HepG2 (cell line): Measurements from ENCODE around the gene KRTAP10-9. TPM values are rescaled to one million over a fixed set of nuclear protein-coding genes. Genes with fewer than 3 reads are reported as not detected.

Experiments
- ATAC-seq: fragments of 200-7000 bp; cut with Tn5 transposase; 3 replicates; pipeline ENCODE4 v1.9.1; 2020; ENCODE audit warnings: mild to moderate bottlenecking, moderate library complexity
- BruUV-seq: library from RNA; stranded (reverse); fragments of 400-500 nt; replicated peaks from 2 replicates; lab custom pipeline; 2021; lab: Mats Ljungman, UMichigan
- CTCF ChIA-PET: fragments of 300-600 bp; formaldehyde crosslinking; extraction: SDS; loops from one replicate; lab custom pipeline; 2021; ENCODE audit warnings: low total read pairs, inconsistent platforms, low intra/inter-chr PET ratio; lab: Yijun Ruan, JAX
- POLR2A ChIA-PET: fragments of 350-600 bp; sonication (Branson Sonifier 250); formaldehyde crosslinking; loops from one replicate; lab custom pipeline; 2020; ENCODE audit warnings: antibody characterized with exemption, inconsistent platforms; lab: Yijun Ruan, JAX
- DNase-seq: peaks from one replicate; pipeline ENCODE4 v3.0.0-alpha.2; 2015; ENCODE audit warnings: low spot score
- FAIRE-seq: peaks from 3 replicates; lab custom pipeline; 2011; peaks lifted over from hg19 to GRCh38; lab: Jason Lieb, UNC
- H2AFZ ChIP-seq: one replicate; pipeline ENCODE4 v1.6.1; 2011; ENCODE audit warnings: low read length, inconsistent platforms
- H3K27ac ChIP-seq: fragments of 300-600 bp; 3 replicates; pipeline ENCODE4 v1.8.0; 2011; ENCODE audit warnings: mixed run types, mild to moderate bottlenecking, mixed read lengths, low read length, inconsistent platforms; ENCODE audit not compliant: insufficient read depth; ENCODE audit errors: extremely low read length
- H3K27me3 ChIP-seq, 2 experiments: fragments of 200-600 bp in 1 of 2; 2 replicates in 1 of 2; 3 replicates in 1 of 2; pipeline versions ENCODE4 v1.6.0 to v1.8.0; 2011; ENCODE audit warnings: low read length in 2 of 2, mild to moderate bottlenecking in 2 of 2, moderate library complexity in 2 of 2, inconsistent platforms in 1 of 2; ENCODE audit not compliant: insufficient read depth in 2 of 2, control insufficient read depth in 1 of 2
- H3K36me3 ChIP-seq, 2 experiments: fragments of 200-600 bp in 1 of 2; replicated peaks in 1 of 2; 2 replicates in 1 of 2; 3 replicates in 1 of 2; pipeline versions ENCODE4 v1.5.1 to v1.8.0; 2011; ENCODE audit warnings: low read length in 2 of 2, inconsistent platforms in 1 of 2; ENCODE audit not compliant: insufficient read depth in 2 of 2, control insufficient read depth in 1 of 2
- H3K4me1 ChIP-seq: 2 replicates; pipeline ENCODE4 v1.5.1; 2012; ENCODE audit warnings: low read length, inconsistent platforms; ENCODE audit not compliant: insufficient read depth
- H3K4me2 ChIP-seq: 2 replicates; pipeline ENCODE4 v1.6.0; 2011; ENCODE audit warnings: low read depth, low read length, inconsistent platforms
- H3K4me3 ChIP-seq, 3 experiments: fragments of 200-600 bp in 1 of 3; sonication (generic), shearing (Covaris generic) in 1 of 3; replicated peaks in 1 of 3; 2 replicates each; pipeline ENCODE4 v1.5.1; 2011 to 2016; ENCODE audit warnings: low read length in 3 of 3, inconsistent platforms in 2 of 3, low read depth in 2 of 3, mild to moderate bottlenecking in 2 of 3, control low read depth in 1 of 3, mixed read lengths in 1 of 3; ENCODE audit not compliant: insufficient read depth in 1 of 3
- H3K79me2 ChIP-seq: one replicate; pipeline ENCODE4 v1.6.1; 2011; ENCODE audit warnings: low read length, inconsistent platforms; ENCODE audit not compliant: insufficient read depth
- H3K9ac ChIP-seq: 2 replicates; pipeline ENCODE4 v1.6.0; 2011; ENCODE audit warnings: mild to moderate bottlenecking, low read depth, low read length, inconsistent platforms; ENCODE audit not compliant: insufficient read depth
- H3K9me3 ChIP-seq: 2 replicates; pipeline ENCODE4 v1.5.1; 2012; ENCODE audit warnings: mild to moderate bottlenecking, low read length
- H4K20me1 ChIP-seq: 2 replicates; pipeline ENCODE4 v1.6.0; 2011; ENCODE audit warnings: inconsistent platforms, mild to moderate bottlenecking, low read length, moderate library complexity; ENCODE audit not compliant: insufficient read depth
- CCDC6 ChIP-seq: sonication (generic); formaldehyde crosslinking; IDR thresholded peaks from 2 replicates; pipeline ENCODE4 v1.8.1; 2022; ENCODE audit warnings: mild to moderate bottlenecking, missing genetic modification reagents, moderate library complexity
- CENPBD1 ChIP-seq: sonication (generic); formaldehyde crosslinking; IDR thresholded peaks from 2 replicates; pipeline ENCODE4 v1.8.0; 2022; ENCODE audit warnings: missing genetic modification reagents, low read depth, mild to moderate bottlenecking, borderline replicate concordance
- FOXP1 ChIP-seq, 2 experiments: fragments of 450-650 bp in 1 of 2; IDR thresholded peaks; 2 replicates each; pipeline ENCODE4 v1.6.1; 2017 to 2018; ENCODE audit warnings: antibody characterized with exemption in 1 of 2
- IRX3 ChIP-seq: sonication (generic); formaldehyde crosslinking; IDR thresholded peaks from 2 replicates; pipeline ENCODE4 v1.8.1; 2023; ENCODE audit warnings: mild to moderate bottlenecking, low read depth, missing genetic modification reagents, borderline replicate concordance
- KAT2B ChIP-seq: fragments of 150-350 bp; IDR thresholded peaks from 2 replicates; pipeline ENCODE4 v1.6.1; 2014; ENCODE audit warnings: low read depth, low read length, borderline replicate concordance
- KDM5B ChIP-seq: sonication (generic); formaldehyde crosslinking; IDR thresholded peaks from 2 replicates; pipeline ENCODE4 v1.4.0; 2020; ENCODE audit warnings: missing genetic modification reagents, mild to moderate bottlenecking, borderline replicate concordance
- MXD4 ChIP-seq: IDR thresholded peaks from 2 replicates; pipeline ENCODE4 v1.6.1; 2016; ENCODE audit warnings: mild to moderate bottlenecking, missing biosample characterization, missing genetic modification reagents
- REL ChIP-seq: sonication (generic); formaldehyde crosslinking; conservative IDR thresholded peaks from 2 replicates; pipeline ENCODE4 v1.8.0; 2022; ENCODE audit warnings: mild to moderate bottlenecking, missing genetic modification reagents, moderate library complexity
- RNF219 ChIP-seq: sonication (generic); formaldehyde crosslinking; IDR thresholded peaks from 2 replicates; pipeline ENCODE4 v1.5.0; 2020; ENCODE audit warnings: mild to moderate bottlenecking, missing genetic modification reagents
- SALL1 ChIP-seq: sonication (generic); formaldehyde crosslinking; IDR thresholded peaks from 2 replicates; pipeline ENCODE4 v1.8.0; 2022; ENCODE audit warnings: mild to moderate bottlenecking, missing genetic modification reagents
- ZBTB26 ChIP-seq: IDR thresholded peaks from 2 replicates; pipeline ENCODE4 v1.6.1; 2016; ENCODE audit warnings: missing compliant biosample characterization, missing genetic modification reagents, borderline replicate concordance
- ZFAT ChIP-seq: sonication (generic); formaldehyde crosslinking; conservative IDR thresholded peaks from 2 replicates; pipeline ENCODE4 v1.8.1; 2023; ENCODE audit warnings: missing genetic modification reagents, inconsistent platforms
- ZFP41 ChIP-seq: sonication (generic); formaldehyde crosslinking; IDR thresholded peaks from 2 replicates; pipeline ENCODE4 v1.4.0; 2020; ENCODE audit warnings: mild to moderate bottlenecking, missing genetic modification reagents, borderline replicate concordance
- ZNF160 ChIP-seq: sonication (generic); formaldehyde crosslinking; IDR thresholded peaks from 2 replicates; pipeline ENCODE4 v1.8.0; 2022; ENCODE audit warnings: mild to moderate bottlenecking, inconsistent platforms, missing genetic modification reagents
- ZNF382 ChIP-seq: sonication (generic); formaldehyde crosslinking; IDR thresholded peaks from 2 replicates; pipeline ENCODE4 v1.5.0; 2020; ENCODE audit warnings: missing genetic modification reagents, mild to moderate bottlenecking, borderline replicate concordance
- ZNF75D ChIP-seq: sonication (generic); formaldehyde crosslinking; IDR thresholded peaks from 2 replicates; pipeline ENCODE4 v1.8.1; 2023; ENCODE audit warnings: missing genetic modification reagents, mild to moderate bottlenecking, borderline replicate concordance
- WGBS: methylation state at CpG from one replicate; pipeline ENCODE4 v1.1.6; 2017; ENCODE audit warnings: low lambda C conversion rate; 5-methylcytosine and 5-hydroxymethylcytosine counted together
- in situ Hi-C: cut with HindIII; loops from 2 replicates; pipeline ENCODE4 v1.10.0; 2017; ENCODE audit warnings: low pct_unique_long_range_greater_than_20kb; ENCODE audit not compliant: extremely low pct_ligation_motif_present
- intact Hi-C: fragments of 100-400 bp; cut with micrococcal nuclease; formaldehyde crosslinking; loops from one replicate; pipeline ENCODE4 v1.10.0; 2022; ENCODE audit not compliant: unreplicated experiment
- polyA plus RNA-seq, 8 experiments: library from polyadenylated mRNA; depleted of rRNA in 3 of 8; stranded (reverse) in 7 of 8; unstranded in 1 of 8; fragments of >200 nt; fragmentation: Illumina TruSeq in 4 of 8; extraction: Trizol in 4 of 8; gene quantifications; 2 replicates each; pipeline versions ENCODE4 v1.2.1 to v1.2.3, GENCODE V29; 2011 to 2016; ENCODE audit warnings: low read depth in 4 of 8, missing spikeins in 1 of 8, mixed read lengths in 1 of 8; ENCODE audit not compliant: insufficient read depth in 1 of 8
- total RNA-seq, 5 experiments: library from RNA; depleted of rRNA; stranded (reverse); fragments of >200 nt; fragmentation: Illumina TruSeq; extraction: Trizol; gene quantifications; 2 replicates each; pipeline ENCODE4 v1.2.3, GENCODE V29; 2016; ENCODE audit warnings: low read depth in 1 of 5

Gene KRTAP10-9
- total and polyA plus RNA-seq, 2 of the 13 experiments (the other 11 are each of a cell fraction or from before 2014, with no cell fraction given) = not detected

GRCh38 chr21:44595524-44595923, 31.4 kb upstream of the KRTAP10-9 start:
- in situ Hi-C loops = no loop called here
- intact Hi-C loops = no loop called here

GRCh38 chr21:44596068-44596725, 30.7 kb upstream of the KRTAP10-9 start:
- no peak for FAIRE-seq
- Histone ChIP-seq H3K36me3 (no peaks in the 10 kb centered on the region), H3K79me2 (no peaks in the 10 kb centered on the region), H3K27ac (no peak overlapping the region), H3K4me1 (peaks cover 41% of the 10 kb centered on the region), H3K9me3 (no peaks in the 10 kb centered on the region), H3K9ac (no peak overlapping the region), H3K27me3 (peaks cover 0 to 1% of the 10 kb centered on the region in 2 experiments; a peak in 1 of 5 replicates), H2AFZ (no peak overlapping the region), H3K4me2 (no peak overlapping the region), H4K20me1 (no peaks in the 10 kb centered on the region), H3K4me3 (no peak overlapping the region)
- ATAC-seq = no peak
- intact Hi-C loops (no loop called here), in situ Hi-C loops (no loop called here)
- WGBS = 84% methylated on average over 9 of the region's 9 CpGs
- CTCF ChIA-PET = no interaction called here
- TF ChIP-seq ZNF160 (CRISPR knock-in tag) = no peak
- TF ChIP-seq ZNF382 (CRISPR knock-in tag) = no peak
- TF ChIP-seq SALL1 = no peak
- TF ChIP-seq RNF219 (CRISPR knock-in tag) = no peak
- no peak for TF ChIP-seq CCDC6 (CRISPR knock-in tag)
- TF ChIP-seq IRX3 = no peak
- TF ChIP-seq FOXP1 (IDR thresholded peaks at IDR 0.05) = no peak
- no peak for TF ChIP-seq FOXP1 (CRISPR knock-in tag; IDR thresholded peaks at IDR 0.05)
- TF ChIP-seq ZBTB26 (CRISPR knock-in tag) = no peak
- no peak for TF ChIP-seq KDM5B (CRISPR knock-in tag)
- no TSS peak for BruUV-seq
- DNase-seq = no peak
- POLR2A ChIA-PET = no interaction called here

More at GRCh38 chr21:44595524-44595923, 31.4 kb upstream of the KRTAP10-9 start:
- ATAC-seq (no peak), FAIRE-seq (no peak), DNase-seq (no peak)
- no peak overlapping the region for H3K27ac ChIP-seq
- H3K9me3 ChIP-seq = no peaks in the 10 kb centered on the region
- no peak overlapping the region for H3K4me3 ChIP-seq
- no peak overlapping the region for H3K4me2 ChIP-seq
- 93% methylated on average over 6 of the region's 6 CpGs for WGBS
- no peak overlapping the region for H3K9ac ChIP-seq
- peaks cover 43% of the 10 kb centered on the region for H3K4me1 ChIP-seq
- no TSS peak for BruUV-seq
- H2AFZ ChIP-seq = no peak overlapping the region
- ChIA-PET CTCF (no interaction called here), POLR2A (no interaction called here)
- H4K20me1 ChIP-seq = no peaks in the 10 kb centered on the region
- H3K36me3 ChIP-seq = no peaks in the 10 kb centered on the region
- H3K79me2 ChIP-seq = no peaks in the 10 kb centered on the region
- no peak for TF ChIP-seq ZNF75D (CRISPR knock-in tag)
- no peak for TF ChIP-seq REL (CRISPR knock-in tag)
- TF ChIP-seq CENPBD1 (CRISPR knock-in tag) = no peak
- TF ChIP-seq ZFP41 (CRISPR knock-in tag) = no peak
- TF ChIP-seq ZFAT (CRISPR knock-in tag) = no peak
- no peak for TF ChIP-seq MXD4 (CRISPR knock-in tag)
- no peak for TF ChIP-seq KAT2B
- peaks cover 0 to 1% of the 10 kb centered on the region in 2 experiments; a peak in 1 of 5 replicates for H3K27me3 ChIP-seq
